ENCODE data around the gene GRAMD2B.

The GRAMD2B gene

GRCh38 chr5:126535856-126536545 lies 112.8 kb downstream of the GRAMD2B start:
- DNase-seq (ENCODE audit: low read depth) = no peak
- TF ChIP-seq CTCF (IDR thresholded peaks at IDR 0.05; ENCODE audit: control insufficient read depth, insufficient read depth, low read depth, low read length, missing control alignments) = no peak
- no peak overlapping the region for H3K4me3 ChIP-seq (ENCODE audit: control insufficient read depth, low read depth, low read length)

- TF ChIP-seq CTCF (IDR thresholded peaks at IDR 0.05; ENCODE audit: control insufficient read depth, insufficient read depth, low read depth, low read length, missing control alignments) = no peak
- no peak overlapping the region for H3K4me3 ChIP-seq (ENCODE audit: control insufficient read depth, low read depth, low read length)
- DNase-seq (ENCODE audit: low read depth) = no peak
These were observed 113.7 kb downstream of the GRAMD2B start for GRCh38 chr5:126536874-126537273.

- no peak for TF ChIP-seq CTCF (IDR thresholded peaks at IDR 0.05; ENCODE audit: control insufficient read depth, insufficient read depth, low read depth, low read length, missing control alignments)
- no peak for DNase-seq (ENCODE audit: low read depth)
- no peak overlapping the region for H3K4me3 ChIP-seq (ENCODE audit: control insufficient read depth, low read depth, low read length)
These were observed 115.4 kb downstream of the GRAMD2B start for GRCh38 chr5:126538579-126538978.

GRCh38 chr5:126540631-126541030 lies 117.4 kb downstream of the GRAMD2B start:
- H3K4me3 ChIP-seq (ENCODE audit: control insufficient read depth, low read depth, low read length) = no peak overlapping the region
- no peak for TF ChIP-seq CTCF (IDR thresholded peaks at IDR 0.05; ENCODE audit: control insufficient read depth, insufficient read depth, low read depth, low read length, missing control alignments)
- no peak for DNase-seq (ENCODE audit: low read depth)

GRCh38 chr5:126542441-126542840 lies 119.2 kb downstream of the GRAMD2B start:
- DNase-seq (ENCODE audit: low read depth) = no peak
- no peak for TF ChIP-seq CTCF (IDR thresholded peaks at IDR 0.05; ENCODE audit: control insufficient read depth, insufficient read depth, low read depth, low read length, missing control alignments)
- H3K4me3 ChIP-seq (ENCODE audit: control insufficient read depth, low read depth, low read length) = no peak overlapping the region

GRCh38 chr5:126543009-126543408 lies 119.8 kb downstream of the GRAMD2B start:
- H3K4me3 ChIP-seq (ENCODE audit: control insufficient read depth, low read depth, low read length) = no peak overlapping the region
- no peak for DNase-seq (ENCODE audit: low read depth)
- no peak for TF ChIP-seq CTCF (IDR thresholded peaks at IDR 0.05; ENCODE audit: control insufficient read depth, insufficient read depth, low read depth, low read length, missing control alignments)

Data from AG09309 (cell line).